ENCODE data around the gene CACNA2D1. TPM values are rescaled to one million over a fixed set of nuclear protein-coding genes. Genes with fewer than 3 reads are reported as not detected.

The CACNA2D1 gene
- total RNA-seq, 1 experiment from 2014 or later, result 36.2 TPM

DNA sequence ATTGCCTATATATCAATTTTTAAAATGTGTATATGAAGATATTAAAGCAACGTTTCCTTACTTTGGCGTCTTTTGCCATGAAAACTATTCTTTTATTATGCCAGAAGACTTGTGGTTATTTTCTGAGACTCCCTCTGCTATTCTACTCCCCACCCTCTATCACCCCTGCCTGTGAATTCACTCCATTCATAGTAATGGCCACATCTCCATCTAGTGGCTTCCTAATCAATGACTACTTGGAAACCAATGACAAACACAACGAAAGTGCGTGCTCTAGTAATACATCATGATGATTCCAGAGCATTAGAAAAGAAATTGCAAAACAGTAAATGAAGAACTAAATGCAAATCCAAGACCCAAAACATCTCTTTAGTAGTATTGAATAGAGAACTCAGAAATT lies 487.1 kb downstream of the CACNA2D1 start:
- H2BK12ac ChIP-seq (ENCODE audit: insufficient read length, low read depth, low read length), result no peak overlapping the region
- H4K91ac ChIP-seq (ENCODE audit: insufficient read length, low read depth, low read length), result no peak overlapping the region
- H2BK20ac ChIP-seq (ENCODE audit: low read depth, low read length, poor library complexity, severe bottlenecking), result no peak overlapping the region
- H3K4ac ChIP-seq (ENCODE audit: low read depth, low read length), result no peak overlapping the region
- no peak overlapping the region for H3K9ac ChIP-seq (ENCODE audit: extremely low read depth, insufficient read length, low read length)
- H4K8ac ChIP-seq (replicated peaks; ENCODE audit: insufficient read length, low read depth, low read length), result no peak overlapping the region
- no peak overlapping the region for H3K23ac ChIP-seq (ENCODE audit: insufficient read length, low read depth, low read length)
- Mint-ChIP-seq H3K4me1 (0 out of 4 replicates have a peak, but pooled peaks cover 0 to 3% of the 10 kb centered on the region in 2 experiments), H3K27me3 (ENCODE audit: low read depth) (no peaks in the 10 kb centered on the region), H3K9me3 (no peaks in the 10 kb centered on the region), H3K36me3 (ENCODE audit: insufficient read depth in 1 of 3, low read depth in 3 of 3) (no peaks in the 10 kb centered on the region), H3K4me3 (no peak overlapping the region), H3K27ac (no peak overlapping the region)
- WGBS (ENCODE audit: extremely low coverage, insufficient read length, low lambda C conversion rate), result no CpG with 5 or more reads among the region's 4 CpGs
- no peak overlapping the region for H3K56ac ChIP-seq (ENCODE audit: insufficient read length, low read depth, low read length)
- no peak overlapping the region for H2BK120ac ChIP-seq (ENCODE audit: low read depth, low read length, poor library complexity, severe bottlenecking)
- no peak overlapping the region for H2BK5ac ChIP-seq (ENCODE audit: insufficient read length, low read length)
- no peak overlapping the region for H3K18ac ChIP-seq (ENCODE audit: insufficient read length, low read depth, low read length)
- DNase-seq, result no peak
- no peak overlapping the region for H2AK5ac ChIP-seq (ENCODE audit: insufficient read length, low read length)
- no peak overlapping the region for H3T11ph ChIP-seq (ENCODE audit: low read length)
- no peak overlapping the region for H3K4me2 ChIP-seq (ENCODE audit: insufficient read depth, insufficient read length, low read length)
- no peak overlapping the region for H2BK15ac ChIP-seq (ENCODE audit: low read depth, low read length)
- H4K5ac ChIP-seq (ENCODE audit: insufficient read length, low read depth, low read length), result no peak overlapping the region
- no peaks in the 10 kb centered on the region for H3K79me2 ChIP-seq (ENCODE audit: insufficient read depth, low read length)
- H3K9me3 ChIP-seq (ENCODE audit: control insufficient read depth, low read depth, low read length), result no peaks in the 10 kb centered on the region
- H3K79me1 ChIP-seq (ENCODE audit: insufficient read depth, low read depth, low read length, poor library complexity, severe bottlenecking), result no peaks in the 10 kb centered on the region
- no peak overlapping the region for H2AFZ ChIP-seq (ENCODE audit: low read length)
- no peak overlapping the region for H3K14ac ChIP-seq (ENCODE audit: insufficient read depth, low read length)
- no peaks in the 10 kb centered on the region for H3K27me3 ChIP-seq (ENCODE audit: insufficient read depth, low read length)
- no peak overlapping the region for H3K27ac ChIP-seq (ENCODE audit: insufficient read length, low read depth, low read length)
- H3K4me1 ChIP-seq (ENCODE audit: insufficient read depth, low read length), result no peaks in the 10 kb centered on the region
- no peaks in the 10 kb centered on the region for H4K20me1 ChIP-seq (ENCODE audit: control insufficient read depth, insufficient read depth, insufficient read length)
- TF ChIP-seq, protein P1, sequence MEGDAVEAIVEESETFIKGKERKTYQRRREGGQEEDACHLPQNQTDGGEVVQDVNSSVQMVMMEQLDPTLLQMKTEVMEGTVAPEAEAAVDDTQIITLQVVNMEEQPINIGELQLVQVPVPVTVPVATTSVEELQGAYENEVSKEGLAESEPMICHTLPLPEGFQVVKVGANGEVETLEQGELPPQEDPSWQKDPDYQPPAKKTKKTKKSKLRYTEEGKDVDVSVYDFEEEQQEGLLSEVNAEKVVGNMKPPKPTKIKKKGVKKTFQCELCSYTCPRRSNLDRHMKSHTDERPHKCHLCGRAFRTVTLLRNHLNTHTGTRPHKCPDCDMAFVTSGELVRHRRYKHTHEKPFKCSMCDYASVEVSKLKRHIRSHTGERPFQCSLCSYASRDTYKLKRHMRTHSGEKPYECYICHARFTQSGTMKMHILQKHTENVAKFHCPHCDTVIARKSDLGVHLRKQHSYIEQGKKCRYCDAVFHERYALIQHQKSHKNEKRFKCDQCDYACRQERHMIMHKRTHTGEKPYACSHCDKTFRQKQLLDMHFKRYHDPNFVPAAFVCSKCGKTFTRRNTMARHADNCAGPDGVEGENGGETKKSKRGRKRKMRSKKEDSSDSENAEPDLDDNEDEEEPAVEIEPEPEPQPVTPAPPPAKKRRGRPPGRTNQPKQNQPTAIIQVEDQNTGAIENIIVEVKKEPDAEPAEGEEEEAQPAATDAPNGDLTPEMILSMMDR (conservative IDR thresholded peaks at IDR 0.05), result peak; percentile 74
- no peaks in the 10 kb centered on the region for H3K23me2 ChIP-seq (ENCODE audit: insufficient read length, low read depth, low read length, poor library complexity, severe bottlenecking)
